GM12892 (cell line): ENCODE data around the gene SLC7A4.

Experiments
- POLR2A ChIP-seq: IDR thresholded peaks from 2 replicates; pipeline ENCODE4 v1.6.1; 2011; ENCODE audit warnings: low read depth, low read length, control low read depth
- POLR2AphosphoS5 ChIP-seq: IDR thresholded peaks from 2 replicates; pipeline ENCODE4 v1.6.1; 2011; ENCODE audit warnings: low read depth, low read length, control low read depth

GRCh38 chr22:21026783-21027692 lies 5.3 kb downstream of the SLC7A4 start:
- TF ChIP-seq POLR2A (no peak), POLR2AphosphoS5 (no peak)
